Parathyroid adenoma (tissue), 2 donors: ENCODE results near the gene DAPK2.

Source experiments
- H2AFZ ChIP-seq: fragments of 300-600 bp; sonication (generic); one replicate; pipeline ENCODE4 v1.7.0; 2017; ENCODE audit warnings: antibody characterized with exemption, mild to moderate bottlenecking
- H3K27ac ChIP-seq: fragments of 300-600 bp; sonication (generic); one replicate; pipeline ENCODE4 v1.7.0; 2017
- H3K27me3 ChIP-seq: fragments of 300-600 bp; sonication (generic); one replicate; pipeline ENCODE4 v1.7.0; 2017; ENCODE audit warnings: low read length; ENCODE audit not compliant: control insufficient read depth, insufficient read depth
- H3K36me3 ChIP-seq: fragments of 300-600 bp; sonication (generic); one replicate; pipeline ENCODE4 v1.7.0; 2017; ENCODE audit warnings: low read length; ENCODE audit not compliant: control insufficient read depth, insufficient read depth
- H3K4me1 ChIP-seq: fragments of 300-600 bp; sonication (generic); one replicate; pipeline ENCODE4 v1.7.0; 2017; ENCODE audit warnings: control low read depth
- H3K4me2 ChIP-seq: fragments of 300-600 bp; sonication (generic); one replicate; pipeline ENCODE4 v1.7.0; 2017; ENCODE audit warnings: low read length
- H3K4me3 ChIP-seq: fragments of 300-600 bp; sonication (generic); one replicate; pipeline ENCODE4 v1.7.0; 2017; ENCODE audit warnings: low read depth, low read length
- H3K79me2 ChIP-seq: fragments of 300-600 bp; sonication (generic); one replicate; pipeline ENCODE4 v1.7.0; 2017; ENCODE audit warnings: control low read depth
- H3K9ac ChIP-seq: fragments of 300-600 bp; sonication (generic); one replicate; pipeline ENCODE4 v1.7.0; 2017; ENCODE audit warnings: mild to moderate bottlenecking
- H3K9me3 ChIP-seq: fragments of 300-600 bp; sonication (generic); one replicate; pipeline ENCODE4 v1.7.0; 2017; ENCODE audit warnings: low read length; ENCODE audit not compliant: control insufficient read depth
- CTCF ChIP-seq: fragments of 300-600 bp; sonication (generic); IDR thresholded peaks from one replicate; pipeline ENCODE4 v1.7.0; 2017; ENCODE audit warnings: antibody characterized with exemption, mild to moderate bottlenecking
- donor health status: primary hyperparathyroidism.

DAPK2 gene

GRCh38 chr15:63977119-63977518, 69.2 kb downstream of the DAPK2 start:
- H3K9ac ChIP-seq, result no peak overlapping the region
- no peaks in the 10 kb centered on the region for H3K36me3 ChIP-seq
- H3K27me3 ChIP-seq, result no peaks in the 10 kb centered on the region
- H3K4me1 ChIP-seq, result peaks cover under 1% of the 10 kb centered on the region
- TF ChIP-seq CTCF, result no peak
- H3K4me2 ChIP-seq, result no peak overlapping the region
- H3K4me3 ChIP-seq, result no peak overlapping the region
- H2AFZ ChIP-seq, result no peak overlapping the region
- no peaks in the 10 kb centered on the region for H3K79me2 ChIP-seq
- H3K27ac ChIP-seq, result no peak overlapping the region
- H3K9me3 ChIP-seq, result no peaks in the 10 kb centered on the region

- no peak for TF ChIP-seq CTCF
Measured at GRCh38 chr15:63974021-63974420, 72.3 kb downstream of the DAPK2 start.

DNA sequence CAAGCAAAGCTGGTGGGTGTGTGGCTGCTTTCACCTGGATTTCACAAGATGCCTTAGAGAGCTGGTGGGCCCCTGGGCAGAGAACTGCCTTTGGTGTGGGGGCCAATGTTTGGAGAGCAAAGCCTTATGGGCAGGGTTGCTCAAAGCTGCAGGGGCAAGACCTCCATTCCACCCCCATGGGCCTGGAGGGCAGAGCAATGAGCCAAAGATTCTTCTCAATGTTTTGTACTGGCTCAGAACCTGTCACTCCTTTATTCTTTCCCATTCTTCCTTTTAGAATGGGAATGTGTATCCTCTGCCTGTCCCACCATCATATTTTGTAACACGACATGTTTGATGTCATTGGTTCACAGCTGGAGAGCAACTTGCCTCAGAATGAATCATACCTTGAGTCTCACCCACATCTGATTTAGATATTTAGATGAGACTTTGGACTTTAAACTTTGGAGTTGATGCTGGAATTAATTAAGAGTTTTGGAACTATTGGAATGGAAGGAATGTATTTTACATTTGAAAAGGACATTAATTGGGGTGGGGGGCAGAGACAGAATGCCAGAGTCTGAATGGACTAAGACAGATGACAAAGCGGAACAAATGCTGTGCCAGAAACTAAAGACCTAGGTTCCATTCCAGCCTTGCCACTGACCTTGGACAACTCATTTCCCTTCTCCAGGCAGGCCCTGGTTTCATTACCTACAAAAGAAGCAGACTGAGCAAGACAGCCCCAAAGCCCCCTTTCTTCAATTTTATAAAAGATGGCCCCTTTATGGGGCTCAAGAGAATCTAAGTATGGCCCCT, 72.9 kb downstream of the DAPK2 start:
- Histone ChIP-seq H3K27me3 (no peaks in the 10 kb centered on the region), H3K9me3 (no peaks in the 10 kb centered on the region), H3K4me1 (peaks cover 24% of the 10 kb centered on the region), H3K4me2 (no peak overlapping the region), H3K4me3 (no peak overlapping the region), H3K9ac (no peak overlapping the region), H3K27ac (no peak overlapping the region), H2AFZ (no peak overlapping the region), H3K36me3 (no peaks in the 10 kb centered on the region), H3K79me2 (no peaks in the 10 kb centered on the region)
- TF ChIP-seq CTCF, result no peak

More at GRCh38 chr15:63974021-63974420, 72.3 kb downstream of the DAPK2 start:
- Histone ChIP-seq H3K4me2 (no peak overlapping the region), H3K9ac (no peak overlapping the region), H2AFZ (no peak overlapping the region), H3K9me3 (no peaks in the 10 kb centered on the region), H3K27ac (no peak overlapping the region), H3K79me2 (no peaks in the 10 kb centered on the region), H3K4me1 (peaks cover 24% of the 10 kb centered on the region), H3K36me3 (no peaks in the 10 kb centered on the region), H3K4me3 (no peak overlapping the region), H3K27me3 (no peaks in the 10 kb centered on the region)

GRCh38 chr15:63972801-63973200, 73.5 kb downstream of the DAPK2 start:
- no peak overlapping the region for H2AFZ ChIP-seq
- H3K4me1 ChIP-seq, result peaks cover 24% of the 10 kb centered on the region
- no peaks in the 10 kb centered on the region for H3K79me2 ChIP-seq
- H3K9me3 ChIP-seq, result no peaks in the 10 kb centered on the region
- no peak for TF ChIP-seq CTCF
- H3K4me2 ChIP-seq, result no peak overlapping the region
- H3K9ac ChIP-seq, result no peak overlapping the region
- H3K4me3 ChIP-seq, result no peak overlapping the region
- no peaks in the 10 kb centered on the region for H3K27me3 ChIP-seq
- no peaks in the 10 kb centered on the region for H3K36me3 ChIP-seq
- no peak overlapping the region for H3K27ac ChIP-seq

- H2AFZ ChIP-seq, result peak overlapping the region; percentile 74
- peaks cover 24% of the 10 kb centered on the region for H3K4me1 ChIP-seq
- H3K9ac ChIP-seq, result no peak overlapping the region
- no peak overlapping the region for H3K4me3 ChIP-seq
- H3K9me3 ChIP-seq, result no peaks in the 10 kb centered on the region
- TF ChIP-seq CTCF, result no peak
- H3K27ac ChIP-seq, result peak overlapping the region; percentile 97
- H3K79me2 ChIP-seq, result no peaks in the 10 kb centered on the region
- no peaks in the 10 kb centered on the region for H3K36me3 ChIP-seq
- no peaks in the 10 kb centered on the region for H3K27me3 ChIP-seq
- no peak overlapping the region for H3K4me2 ChIP-seq
Measured at GRCh38 chr15:63971904-63972303, 74.4 kb downstream of the DAPK2 start.
